Tibial artery (tissue), 4 donors: ENCODE data around the gene RPIA.
"Not testable (repeated sequence)": the region's sequence is repeated elsewhere in the genome, so short reads cannot be mapped to it uniquely, and the experiment has no call there.

ENCODE experiments used
- DNase-seq, 2 donors: peaks; one replicate each; pipeline ENCODE4 v3.0.0-alpha.2; 2019
- H3K27ac ChIP-seq, 2 donors: fragments of 200-600 bp; sonication (generic) in 1 of 2; 1 replicate in 1 of 2; 2 replicates in 1 of 2; pipeline ENCODE4 v1.5.1; 2018 to 2019; ENCODE audit warnings: mild to moderate bottlenecking in 1 of 2
- H3K27me3 ChIP-seq, 2 donors: fragments of 200-600 bp; sonication (generic) in 1 of 2; one replicate each; pipeline versions ENCODE4 v1.5.1 to v1.6.0; 2016 to 2019
- H3K36me3 ChIP-seq, 3 donors: fragments of 200-600 bp; sonication (generic) in 2 of 3; one replicate each; pipeline ENCODE4 v1.5.1; 2016 to 2019; ENCODE audit warnings: mild to moderate bottlenecking in 2 of 3
- H3K4me1 ChIP-seq, 4 donors: fragments of 200-600 bp; sonication (generic) in 2 of 4; 1 replicate in 3 of 4; 2 replicates in 1 of 4; pipeline ENCODE4 v1.5.1; 2016 to 2019
- H3K4me3 ChIP-seq, 2 donors: fragments of 200-600 bp; sonication (generic) in 1 of 2; 1 replicate in 1 of 2; 2 replicates in 1 of 2; pipeline ENCODE4 v1.5.1; 2018 to 2019; ENCODE audit warnings: mild to moderate bottlenecking in 2 of 2
- H3K9me3 ChIP-seq, 3 donors: fragments of 200-600 bp; sonication (generic) in 1 of 3; one replicate each; pipeline ENCODE4 v1.5.1; 2016 to 2019
- CTCF ChIP-seq, 2 experiments: fragments of 200-600 bp in 1 of 2; fragments of 450-650 bp in 1 of 2; IDR thresholded peaks; one replicate each; pipeline ENCODE4 v1.5.1; 2017 to 2019; ENCODE audit warnings: antibody characterized with exemption in 2 of 2, mild to moderate bottlenecking in 1 of 2, moderate library complexity in 1 of 2
- intact Hi-C: fragments of 100-400 bp; cut with DNase I; formaldehyde crosslinking; loops from one replicate; pipeline ENCODE4 v1.15.0; 2023; ENCODE audit warnings: low total_unique reads

RPIA gene

DNA sequence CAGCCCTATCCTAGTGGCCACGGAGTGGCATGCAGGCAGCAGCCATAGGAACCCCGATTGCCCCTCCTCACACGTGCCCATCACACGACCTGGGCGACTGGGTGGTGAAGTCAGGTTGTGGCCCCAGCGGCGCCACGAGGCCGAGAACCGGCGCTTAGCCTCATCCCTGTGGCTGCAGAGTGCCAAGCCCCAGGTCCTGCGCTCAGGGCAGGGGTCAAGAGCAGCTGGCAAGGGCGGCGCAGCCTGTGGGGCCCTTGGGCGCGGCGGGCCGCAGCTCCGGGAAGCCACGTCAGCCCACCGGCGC lies 73.3 kb downstream of the RPIA start:
- H3K27me3 ChIP-seq: peaks cover 0 to 26% of the 10 kb centered on the region in 2 donors
- peaks cover 0 to 5% (median 0%) of the 10 kb centered on the region in 3 donors for H3K9me3 ChIP-seq
- no peak for TF ChIP-seq CTCF (IDR thresholded peaks at IDR 0.05)
- peaks cover 0 to 12% (median 9%) of the 10 kb centered on the region in 4 donors for H3K4me1 ChIP-seq
- no peaks in the 10 kb centered on the region for H3K36me3 ChIP-seq
- peak overlapping the region in 1 of 2 donors; percentile 24 for H3K4me3 ChIP-seq
- intact Hi-C loops: no loop called here
- H3K27ac ChIP-seq: no peak overlapping the region
- no peak for DNase-seq

DNA sequence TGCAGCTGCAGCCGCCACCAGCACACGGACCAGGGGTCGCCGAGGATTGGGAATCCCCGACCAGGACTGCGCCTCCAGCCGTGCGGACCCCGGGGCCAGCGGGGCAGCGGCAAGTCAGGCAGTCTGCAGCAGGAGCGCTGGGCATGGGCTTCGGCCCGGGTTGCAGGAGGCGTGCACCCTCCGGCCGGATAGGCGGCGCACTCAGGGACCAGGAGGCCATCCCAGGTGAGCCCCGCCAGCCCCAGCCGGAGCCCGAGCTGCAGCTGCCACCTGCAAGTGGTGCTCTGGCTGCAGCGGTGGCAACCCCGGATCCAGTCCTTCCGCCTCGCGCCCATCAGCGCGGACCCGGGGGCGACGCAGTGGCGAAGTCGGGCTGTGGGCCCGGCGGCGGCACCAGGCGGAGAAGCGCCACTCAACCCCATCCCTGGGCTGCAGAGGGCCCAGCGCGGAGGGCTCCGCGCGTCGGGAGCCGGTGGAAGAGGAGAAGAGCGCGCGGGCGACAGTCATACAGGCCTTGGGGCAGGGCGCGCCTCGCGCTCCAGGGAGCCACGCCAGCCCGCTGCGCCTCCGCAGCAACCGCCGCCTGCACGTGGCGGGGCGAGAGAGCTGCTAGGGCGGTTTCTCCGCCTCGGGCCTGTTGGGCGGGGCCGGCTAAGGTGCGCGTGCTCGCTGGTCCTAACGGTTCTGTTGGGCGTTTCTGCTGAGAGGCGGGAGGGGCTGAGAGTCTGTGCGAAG lies 73.8 kb downstream of the RPIA start:
- H3K27ac ChIP-seq: no peak overlapping the region
- TF ChIP-seq CTCF (IDR thresholded peaks at IDR 0.05): no peak
- intact Hi-C loops: no loop called here
- peaks cover 0 to 12% (median 9%) of the 10 kb centered on the region in 4 donors for H3K4me1 ChIP-seq
- H3K4me3 ChIP-seq: peak overlapping the region in 1 of 2 donors; percentile 24
- no peaks in the 10 kb centered on the region for H3K36me3 ChIP-seq
- DNase-seq: no peak
- H3K27me3 ChIP-seq: peaks cover 0 to 26% of the 10 kb centered on the region in 2 donors
- H3K9me3 ChIP-seq: peaks cover 0 to 5% (median 0%) of the 10 kb centered on the region in 3 donors

DNA sequence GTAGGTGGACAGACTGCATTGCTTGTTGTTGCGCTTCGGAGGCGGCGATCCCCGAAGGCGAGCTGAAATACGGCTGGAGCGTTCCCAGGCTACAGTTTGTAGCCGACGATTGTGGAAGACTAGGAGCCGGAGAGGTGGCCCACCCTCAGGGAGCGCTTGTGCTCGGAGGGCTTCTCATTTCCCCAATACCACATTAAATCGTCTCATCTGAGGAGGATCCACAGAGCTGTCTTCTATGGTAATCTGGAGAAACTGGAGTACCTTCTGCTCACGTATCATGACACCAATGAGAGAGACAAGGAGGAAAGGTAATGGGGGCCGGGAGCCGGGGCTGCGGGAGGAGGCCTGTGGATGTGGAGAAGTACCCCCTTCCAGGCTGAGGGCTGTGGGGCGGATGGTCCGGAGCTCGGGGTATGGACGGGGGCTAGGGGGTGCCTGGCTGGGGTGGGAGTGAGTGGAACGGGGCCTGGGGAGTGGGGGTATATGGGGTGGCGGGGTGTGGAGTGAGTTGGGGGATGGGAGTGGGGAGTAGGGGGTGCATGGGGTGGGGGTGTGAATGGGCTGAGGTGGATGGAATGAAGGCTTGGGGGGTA lies 74.5 kb downstream of the RPIA start:
- DNase-seq, H3K36me3 ChIP-seq, H3K9me3 ChIP-seq, H3K27ac ChIP-seq, intact Hi-C loops: not testable (repeated sequence)
- H3K4me1 ChIP-seq: peaks cover 0 to 12% (median 9%) of the 10 kb centered on the region in 4 donors
- peak overlapping the region in 1 of 2 donors; percentile 24 for H3K4me3 ChIP-seq
- peaks cover 0 to 26% of the 10 kb centered on the region in 2 donors for H3K27me3 ChIP-seq

DNA sequence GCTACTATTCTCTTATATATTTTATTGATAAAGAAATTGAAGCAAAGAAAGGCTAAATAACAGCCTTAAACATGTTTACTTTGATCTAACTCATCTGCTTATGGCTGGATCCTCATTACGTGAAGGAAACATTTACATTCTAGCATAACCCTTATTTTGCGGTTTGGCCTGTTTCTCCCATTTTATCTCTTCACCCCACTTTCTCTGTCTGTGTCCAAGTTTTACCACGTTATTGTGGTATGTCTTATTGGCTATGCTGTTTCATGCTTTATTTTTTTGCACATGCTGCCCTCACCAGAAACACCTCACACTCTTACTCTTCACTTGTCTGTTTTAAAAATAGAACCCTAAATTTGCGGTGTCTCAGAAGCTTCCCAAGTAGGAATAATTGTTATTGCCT lies 78.5 kb downstream of the RPIA start:
- Histone ChIP-seq H3K36me3 (no peaks in the 10 kb centered on the region), H3K4me1 (peaks cover 0 to 9% (median 6%) of the 10 kb centered on the region in 4 donors), H3K27me3 (peaks cover 0 to 11% of the 10 kb centered on the region in 2 donors), H3K9me3 (no peaks in the 10 kb centered on the region), H3K27ac (no peak overlapping the region), H3K4me3 (no peak overlapping the region)
- intact Hi-C loops: no loop called here
- TF ChIP-seq CTCF (IDR thresholded peaks at IDR 0.05): no peak
- DNase-seq: no peak

DNA sequence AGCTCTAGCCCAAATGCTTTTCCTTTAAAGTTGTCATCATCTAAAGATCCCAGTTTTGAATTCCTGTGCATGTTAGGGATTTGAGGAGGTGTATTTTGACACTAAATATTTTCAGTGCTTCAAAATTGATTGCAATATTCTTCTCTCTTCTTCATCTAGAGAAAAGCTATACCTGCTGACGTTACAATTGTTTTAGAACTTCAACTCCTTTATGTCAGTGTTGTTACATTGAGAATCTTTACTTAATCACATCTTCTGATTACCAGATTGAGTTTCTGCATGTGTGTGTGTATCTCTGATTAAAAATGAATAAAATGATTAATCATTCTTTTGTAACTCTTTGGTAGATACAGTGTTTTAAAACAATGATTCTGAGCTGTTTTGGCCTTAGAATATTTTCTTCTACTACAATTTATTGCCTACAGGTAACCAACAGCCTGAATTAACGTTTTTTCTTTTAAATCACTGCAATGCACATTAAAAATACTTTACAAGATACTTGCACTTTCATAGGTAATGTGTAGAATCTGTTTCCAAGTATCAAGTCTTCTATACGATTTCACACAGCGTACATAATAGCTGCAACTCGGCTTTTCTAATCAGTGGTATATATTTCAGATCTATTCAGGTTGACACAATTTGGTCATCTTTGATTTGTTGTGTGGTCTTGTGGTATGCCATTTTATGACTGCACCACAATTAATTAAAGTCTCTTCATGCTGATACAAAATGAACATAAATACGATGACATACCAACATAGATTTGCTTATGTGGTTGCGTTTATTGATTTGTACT lies 82.0 kb downstream of the RPIA start:
- DNase-seq, H3K4me3 ChIP-seq, H3K27me3 ChIP-seq, intact Hi-C loops, H3K27ac ChIP-seq, H3K4me1 ChIP-seq, H3K36me3 ChIP-seq, H3K9me3 ChIP-seq: not testable (repeated sequence)

- H3K4me3 ChIP-seq, H3K27ac ChIP-seq, H3K27me3 ChIP-seq, H3K4me1 ChIP-seq, DNase-seq, H3K9me3 ChIP-seq, intact Hi-C loops, H3K36me3 ChIP-seq: not testable (repeated sequence)
Measured at GRCh38 chr2:88789213-88789612, 97.7 kb downstream of the RPIA start.

- intact Hi-C loops, H3K4me1 ChIP-seq, H3K4me3 ChIP-seq, H3K27ac ChIP-seq, H3K9me3 ChIP-seq, H3K36me3 ChIP-seq, DNase-seq, H3K27me3 ChIP-seq: not testable (repeated sequence)
Measured at GRCh38 chr2:88795932-88796331, 104.5 kb downstream of the RPIA start.

GRCh38 chr2:88796523-88796922 lies 105.0 kb downstream of the RPIA start:
- H3K9me3 ChIP-seq, DNase-seq, H3K27ac ChIP-seq, H3K27me3 ChIP-seq, H3K36me3 ChIP-seq, intact Hi-C loops, H3K4me1 ChIP-seq, H3K4me3 ChIP-seq: not testable (repeated sequence)

DNA sequence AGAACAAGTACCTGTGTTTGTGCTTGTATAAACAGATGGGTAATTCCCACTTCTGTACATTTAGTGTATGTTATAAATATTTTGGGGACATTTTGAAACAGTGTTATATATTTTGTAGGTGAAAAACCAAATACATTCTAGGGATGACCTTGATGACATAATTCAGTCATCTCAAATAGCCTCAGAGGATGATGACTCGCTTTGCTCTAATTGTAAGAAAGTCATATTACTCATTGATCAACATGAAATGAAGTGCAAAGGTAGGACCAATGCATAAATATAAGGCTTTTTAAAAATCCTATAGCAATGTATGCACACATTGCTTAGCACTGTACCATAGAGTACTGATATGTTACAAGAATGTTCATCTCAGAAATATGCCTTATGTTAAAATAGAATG lies 105.7 kb downstream of the RPIA start:
- H3K9me3 ChIP-seq, H3K4me3 ChIP-seq, H3K27me3 ChIP-seq, H3K36me3 ChIP-seq, intact Hi-C loops, DNase-seq, H3K27ac ChIP-seq, H3K4me1 ChIP-seq: not testable (repeated sequence)
